ENCODE results near the gene ISG20. TPM values are rescaled to one million over a fixed set of nuclear protein-coding genes. Genes with fewer than 3 reads are reported as not detected.
A peak's percentile ranks its signal among the peaks of the same experiment; 100 is the strongest.
"Not testable (repeated sequence)": the region's sequence is repeated elsewhere in the genome, so short reads cannot be mapped to it uniquely, and the experiment has no call there.

The ISG20 gene
- total RNA-seq, 1 donor: 3.3 TPM

DNA sequence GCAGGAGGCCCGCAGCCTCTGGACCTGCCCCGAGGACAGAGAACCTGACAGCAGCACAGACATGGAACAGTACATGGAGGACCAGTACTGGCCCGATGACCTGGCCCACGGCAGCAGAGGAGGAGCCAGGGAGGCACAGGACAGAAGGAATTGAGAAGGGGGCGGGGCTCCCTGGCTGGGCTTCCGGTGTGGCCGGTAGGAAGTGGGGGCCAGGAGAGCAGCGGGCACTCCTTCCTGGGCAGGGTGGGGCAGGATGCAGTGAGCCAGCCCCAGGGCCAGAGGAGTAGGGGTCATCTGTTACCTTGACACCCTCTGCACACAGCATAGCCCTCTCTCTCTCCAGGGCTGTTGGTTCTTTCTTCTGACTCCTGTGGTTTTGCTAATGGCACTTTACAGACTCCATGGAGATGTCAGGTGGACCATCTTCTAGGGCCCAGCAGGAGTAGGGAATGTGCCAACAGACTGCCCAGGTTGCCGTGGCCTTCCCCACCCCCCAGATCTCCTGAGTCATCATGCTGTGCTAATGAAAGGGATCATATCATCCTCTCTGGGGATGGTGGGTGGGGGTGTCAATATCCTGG is 8.6 kb upstream of the ISG20 start:
- no peaks in the 10 kb centered on the region for H3K27me3 ChIP-seq (ENCODE audit: insufficient read depth, low read length)
- peaks cover 7% of the 10 kb centered on the region for H3K4me1 ChIP-seq (ENCODE audit: insufficient read depth, low read length)
- H3K9me3 ChIP-seq (ENCODE audit: low read depth, low read length): no peaks in the 10 kb centered on the region
- no peak overlapping the region for H3K4me3 ChIP-seq (ENCODE audit: insufficient read depth, low read length)
- no peak overlapping the region for H2AFZ ChIP-seq (ENCODE audit: low read length)
- peaks cover 62% of the 10 kb centered on the region for H4K20me1 ChIP-seq (ENCODE audit: insufficient read depth, low read length)
- TF ChIP-seq, protein P1, sequence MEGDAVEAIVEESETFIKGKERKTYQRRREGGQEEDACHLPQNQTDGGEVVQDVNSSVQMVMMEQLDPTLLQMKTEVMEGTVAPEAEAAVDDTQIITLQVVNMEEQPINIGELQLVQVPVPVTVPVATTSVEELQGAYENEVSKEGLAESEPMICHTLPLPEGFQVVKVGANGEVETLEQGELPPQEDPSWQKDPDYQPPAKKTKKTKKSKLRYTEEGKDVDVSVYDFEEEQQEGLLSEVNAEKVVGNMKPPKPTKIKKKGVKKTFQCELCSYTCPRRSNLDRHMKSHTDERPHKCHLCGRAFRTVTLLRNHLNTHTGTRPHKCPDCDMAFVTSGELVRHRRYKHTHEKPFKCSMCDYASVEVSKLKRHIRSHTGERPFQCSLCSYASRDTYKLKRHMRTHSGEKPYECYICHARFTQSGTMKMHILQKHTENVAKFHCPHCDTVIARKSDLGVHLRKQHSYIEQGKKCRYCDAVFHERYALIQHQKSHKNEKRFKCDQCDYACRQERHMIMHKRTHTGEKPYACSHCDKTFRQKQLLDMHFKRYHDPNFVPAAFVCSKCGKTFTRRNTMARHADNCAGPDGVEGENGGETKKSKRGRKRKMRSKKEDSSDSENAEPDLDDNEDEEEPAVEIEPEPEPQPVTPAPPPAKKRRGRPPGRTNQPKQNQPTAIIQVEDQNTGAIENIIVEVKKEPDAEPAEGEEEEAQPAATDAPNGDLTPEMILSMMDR (IDR thresholded peaks at IDR 0.05; ENCODE audit: extremely low read depth, low read depth, low read length): no peak
- peaks cover 78% of the 10 kb centered on the region for H3K79me2 ChIP-seq (ENCODE audit: insufficient read depth, low read length)
- H3K4me2 ChIP-seq (ENCODE audit: insufficient read depth, low read length): no peak overlapping the region
- peak; percentile 87 for DNase-seq (ENCODE audit: insufficient read length, low spot score, missing footprints)
- peak overlapping the region; percentile 42 for H3K27ac ChIP-seq (ENCODE audit: low read depth, low read length)
- H3K36me3 ChIP-seq (ENCODE audit: insufficient read depth, low read length): peaks cover 90% of the 10 kb centered on the region

DNA sequence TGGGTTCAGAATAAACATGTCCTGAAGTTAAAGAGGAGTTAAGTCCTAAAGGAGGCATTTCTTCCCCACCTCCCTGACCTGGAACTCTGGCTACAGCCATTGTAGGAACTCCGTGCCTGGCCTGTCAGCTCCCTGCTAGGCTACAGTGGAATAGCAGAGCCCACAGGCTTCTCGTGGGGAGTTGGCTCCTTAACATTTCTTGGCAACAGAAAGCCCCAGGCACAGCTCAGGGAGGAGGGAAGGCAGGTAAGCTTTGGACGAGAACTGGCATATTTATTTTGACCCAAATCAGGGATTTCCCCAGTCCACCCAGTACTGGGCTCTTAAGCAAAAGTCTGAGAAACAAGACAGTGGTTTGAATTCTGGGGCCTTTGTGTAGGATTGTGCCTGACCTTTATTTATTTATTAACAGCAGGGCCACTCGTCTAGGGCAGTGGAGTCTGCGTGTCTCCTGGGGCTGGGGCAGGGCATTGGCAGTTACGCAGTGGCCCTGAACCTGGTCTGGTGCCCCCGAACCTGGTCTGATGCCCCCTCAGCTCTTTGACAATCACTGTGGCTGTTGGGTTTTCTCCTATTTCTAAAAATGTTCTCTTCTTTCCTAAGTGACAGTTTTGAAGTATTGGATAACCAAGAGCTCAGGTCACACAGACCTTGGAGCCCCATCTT is 7.9 kb upstream of the ISG20 start:
- TF ChIP-seq, protein P1 (IDR thresholded peaks at IDR 0.05; ENCODE audit: extremely low read depth, low read depth, low read length): no peak
- no peak overlapping the region for H2AFZ ChIP-seq (ENCODE audit: low read length)
- peak overlapping the region; percentile 42 for H3K27ac ChIP-seq (ENCODE audit: low read depth, low read length)
- peaks cover 56% of the 10 kb centered on the region for H4K20me1 ChIP-seq (ENCODE audit: insufficient read depth, low read length)
- H3K4me1 ChIP-seq (ENCODE audit: insufficient read depth, low read length): peaks cover 7% of the 10 kb centered on the region
- DNase-seq (ENCODE audit: insufficient read length, low spot score, missing footprints): no peak
- no peaks in the 10 kb centered on the region for H3K9me3 ChIP-seq (ENCODE audit: low read depth, low read length)
- H3K4me2 ChIP-seq (ENCODE audit: insufficient read depth, low read length): no peak overlapping the region
- peaks cover 92% of the 10 kb centered on the region for H3K36me3 ChIP-seq (ENCODE audit: insufficient read depth, low read length)
- H3K27me3 ChIP-seq (ENCODE audit: insufficient read depth, low read length): no peaks in the 10 kb centered on the region
- H3K4me3 ChIP-seq (ENCODE audit: insufficient read depth, low read length): no peak overlapping the region
- H3K79me2 ChIP-seq (ENCODE audit: insufficient read depth, low read length): peaks cover 71% of the 10 kb centered on the region

DNA sequence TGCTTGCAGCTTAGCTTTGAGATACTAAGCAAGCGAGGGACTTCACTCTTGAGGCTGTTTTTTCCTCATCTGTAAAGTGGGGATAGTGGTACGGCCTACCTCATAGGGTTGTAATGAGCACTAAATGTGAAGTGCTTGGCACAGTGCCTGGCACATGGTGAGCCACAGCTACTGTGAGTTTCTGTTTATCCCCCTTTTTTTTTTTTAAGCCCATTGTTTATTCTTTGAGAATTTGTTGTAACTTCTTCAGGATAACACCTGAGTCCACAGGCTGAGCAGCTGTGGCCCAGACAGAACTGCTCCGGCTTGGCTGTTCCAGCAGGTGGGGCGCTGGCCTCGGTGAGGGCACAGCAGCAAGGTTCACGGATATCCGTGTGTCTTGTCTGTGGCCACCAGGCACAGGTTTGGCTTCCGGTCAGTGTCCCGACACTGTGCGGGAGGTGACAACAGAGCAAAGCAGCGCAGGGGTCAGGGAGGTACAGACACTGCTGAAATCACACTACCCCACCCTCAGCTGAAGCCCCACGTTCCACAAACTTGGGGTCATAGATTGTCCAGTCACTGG is 7.3 kb upstream of the ISG20 start:
- DNase-seq (ENCODE audit: insufficient read length, low spot score, missing footprints): no peak
- Histone ChIP-seq H3K79me2 (ENCODE audit: insufficient read depth, low read length) (peaks cover 65% of the 10 kb centered on the region), H3K27me3 (ENCODE audit: insufficient read depth, low read length) (no peaks in the 10 kb centered on the region), H3K36me3 (ENCODE audit: insufficient read depth, low read length) (peaks cover 88% of the 10 kb centered on the region), H3K4me1 (ENCODE audit: insufficient read depth, low read length) (peaks cover 7% of the 10 kb centered on the region), H3K27ac (ENCODE audit: low read depth, low read length) (peak overlapping the region; percentile 42), H3K4me2 (ENCODE audit: insufficient read depth, low read length) (no peak overlapping the region), H3K4me3 (ENCODE audit: insufficient read depth, low read length) (no peak overlapping the region), H3K9me3 (ENCODE audit: low read depth, low read length) (no peaks in the 10 kb centered on the region), H2AFZ (ENCODE audit: low read length) (no peak overlapping the region), H4K20me1 (ENCODE audit: insufficient read depth, low read length) (peaks cover 50% of the 10 kb centered on the region)
- TF ChIP-seq, protein P1 (IDR thresholded peaks at IDR 0.05; ENCODE audit: extremely low read depth, low read depth, low read length): no peak

DNA sequence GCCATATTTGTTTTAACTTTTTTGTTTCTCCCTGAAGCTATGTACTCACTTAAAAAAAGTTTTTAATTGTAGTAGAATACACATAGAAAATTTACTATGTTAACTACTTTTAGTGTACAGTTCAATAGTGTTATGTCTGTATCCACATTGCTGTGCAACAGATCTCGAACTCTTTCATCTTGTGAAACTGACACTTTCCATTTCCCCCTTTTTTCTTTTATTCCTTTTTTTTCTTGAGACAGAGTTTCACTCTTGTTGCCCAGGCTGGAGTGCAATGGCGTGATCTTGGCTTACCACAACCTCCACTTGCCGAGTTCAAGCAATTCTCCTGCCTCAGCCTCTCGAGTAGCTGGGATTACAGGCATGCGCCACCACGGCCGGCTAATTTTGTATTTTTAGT is 6.0 kb upstream of the ISG20 start:
- H3K27ac ChIP-seq (ENCODE audit: low read depth, low read length); H3K27me3 ChIP-seq (ENCODE audit: insufficient read depth, low read length); H2AFZ ChIP-seq (ENCODE audit: low read length); H3K4me3 ChIP-seq (ENCODE audit: insufficient read depth, low read length); DNase-seq (ENCODE audit: insufficient read length, low spot score, missing footprints); H3K9me3 ChIP-seq (ENCODE audit: low read depth, low read length); H3K4me2 ChIP-seq (ENCODE audit: insufficient read depth, low read length): not testable (repeated sequence)
- Histone ChIP-seq H3K79me2 (ENCODE audit: insufficient read depth, low read length) (peaks cover 52% of the 10 kb centered on the region), H3K4me1 (ENCODE audit: insufficient read depth, low read length) (peaks cover 12% of the 10 kb centered on the region), H4K20me1 (ENCODE audit: insufficient read depth, low read length) (peaks cover 38% of the 10 kb centered on the region), H3K36me3 (ENCODE audit: insufficient read depth, low read length) (peaks cover 75% of the 10 kb centered on the region)

Measured in osteoblast (primary cell).